Colonic mucosa (tissue), 4 donors: ENCODE data around the gene DNAJB1. TPM values are rescaled to one million over a fixed set of nuclear protein-coding genes. Genes with fewer than 3 reads are reported as not detected.

Source experiments
- DNase-seq: peaks from one replicate; pipeline ENCODE4 v3.0.0-alpha.2; 2020
- H3K27ac ChIP-seq: fragments of 200-600 bp; one replicate; pipeline ENCODE4 v1.8.0; 2021
- H3K27me3 ChIP-seq: fragments of 200-600 bp; one replicate; pipeline ENCODE4 v1.8.0; 2021
- H3K36me3 ChIP-seq: fragments of 200-600 bp; one replicate; pipeline ENCODE4 v1.8.0; 2021
- H3K4me1 ChIP-seq: fragments of 200-600 bp; one replicate; pipeline ENCODE4 v1.8.0; 2021; ENCODE audit warnings: mild to moderate bottlenecking
- H3K4me3 ChIP-seq: fragments of 200-600 bp; one replicate; pipeline ENCODE4 v1.8.0; 2021
- H3K9ac ChIP-seq, 2 donors: one replicate each; pipeline ENCODE4 v1.7.0; 2013; ENCODE audit warnings: control low read depth in 2 of 2, low read depth in 2 of 2, low read length in 2 of 2
- H3K9me3 ChIP-seq: fragments of 200-600 bp; one replicate; pipeline ENCODE4 v1.8.0; 2021
- CTCF ChIP-seq: fragments of 200-600 bp; IDR thresholded peaks from one replicate; pipeline ENCODE4 v1.8.0; 2022; ENCODE audit warnings: antibody characterized with exemption, mild to moderate bottlenecking
- intact Hi-C: fragments of 100-400 bp; cut with DNase I; formaldehyde crosslinking; loops from one replicate; pipeline ENCODE4 v1.14.1; 2022
- total RNA-seq, 2 donors: library from RNA; stranded (reverse); fragmentation: NEBNext Ultra II Directional in 1 of 2; extraction: Animal tissue kit (Norgen Biotek cat#: 25700) in 1 of 2; gene quantifications; one replicate each; pipeline ENCODE4 v1.2.1, GENCODE V29; 2021
- donor health status: healthy.
- donor health status: DM: no; HTN: no; CAD: no.
- donor health status: DM: no; HTN: no; CAD: no.

The DNAJB1 gene
- total RNA-seq, 2 donors from 2014 or later: 127 to 148 TPM

GRCh38 chr19:14529254-14530004, 11.2 kb upstream of the DNAJB1 start, which contains the start of gene TECR:
TECR (plus strand) TSS chr19:14529594; CDS start chr19:14529697, 103 bp downstream.
- Histone ChIP-seq H3K36me3 (no peaks in the 10 kb centered on the region), H3K4me1 (peaks cover 4% of the 10 kb centered on the region), H3K4me3 (peak within 1 kb of the TSS; percentile 65), H3K9ac (peak within 1 kb of the TSS; percentile 91 to 97), H3K27me3 (no peaks in the 10 kb centered on the region), H3K27ac (peak within 1 kb of the TSS; percentile 92), H3K9me3 (no peaks in the 10 kb centered on the region)
- intact Hi-C loops: no loop called here
- no peak for TF ChIP-seq CTCF
- peak; percentile 100 for DNase-seq

GRCh38 chr19:14528419-14529253, 10.4 kb upstream of the DNAJB1 start:
- intact Hi-C loops: no loop called here
- peaks cover 4% of the 10 kb centered on the region for H3K4me1 ChIP-seq
- no peak for DNase-seq
- no peaks in the 10 kb centered on the region for H3K27me3 ChIP-seq
- peak overlapping the region; percentile 65 for H3K4me3 ChIP-seq
- no peaks in the 10 kb centered on the region for H3K9me3 ChIP-seq
- no peak for TF ChIP-seq CTCF
- H3K36me3 ChIP-seq: no peaks in the 10 kb centered on the region
- peak overlapping the region; percentile 26 to 63 for H3K9ac ChIP-seq
- H3K27ac ChIP-seq: peak overlapping the region; percentile 92

GRCh38 chr19:14526423-14526822, 8.2 kb upstream of the DNAJB1 start:
- TF ChIP-seq CTCF: no peak
- DNase-seq: no peak
- no peaks in the 10 kb centered on the region for H3K27me3 ChIP-seq
- no peaks in the 10 kb centered on the region for H3K36me3 ChIP-seq
- H3K27ac ChIP-seq: no peak overlapping the region
- no peaks in the 10 kb centered on the region for H3K9me3 ChIP-seq
- no peak overlapping the region for H3K9ac ChIP-seq
- no peak overlapping the region for H3K4me3 ChIP-seq
- peaks cover 4% of the 10 kb centered on the region for H3K4me1 ChIP-seq
- intact Hi-C loops: no loop called here

GRCh38 chr19:14525729-14526128, 7.5 kb upstream of the DNAJB1 start:
- no peaks in the 10 kb centered on the region for H3K27me3 ChIP-seq
- peaks cover 4% of the 10 kb centered on the region for H3K4me1 ChIP-seq
- H3K27ac ChIP-seq: no peak overlapping the region
- DNase-seq: no peak
- TF ChIP-seq CTCF: no peak
- no peak overlapping the region for H3K9ac ChIP-seq
- no peak overlapping the region for H3K4me3 ChIP-seq
- H3K36me3 ChIP-seq: no peaks in the 10 kb centered on the region
- no peaks in the 10 kb centered on the region for H3K9me3 ChIP-seq
- intact Hi-C loops: no loop called here

- peak overlapping the region; percentile 97 for H3K27ac ChIP-seq
- no peak overlapping the region for H3K9ac ChIP-seq
Observed at GRCh38 chr19:14520543-14520942, 2.3 kb upstream of the DNAJB1 start.

More at GRCh38 chr19:14520543-14520942, 2.3 kb upstream of the DNAJB1 start:
- TF ChIP-seq CTCF: no peak
- no peak overlapping the region for H3K4me3 ChIP-seq
- peaks cover 16% of the 10 kb centered on the region for H3K4me1 ChIP-seq
- intact Hi-C loops: no loop called here
- H3K36me3 ChIP-seq: peaks cover 5% of the 10 kb centered on the region
- DNase-seq: no peak
- no peaks in the 10 kb centered on the region for H3K9me3 ChIP-seq
- H3K27me3 ChIP-seq: no peaks in the 10 kb centered on the region
